Endothelial cell (in vitro differentiated cells): Measurements from ENCODE around the gene FAM20C. TPM values are rescaled to one million over a fixed set of nuclear protein-coding genes. Genes with fewer than 3 reads are reported as not detected.

Experiments
- DNase-seq: peaks from one replicate; pipeline ENCODE4 v3.0.0; 2021; ENCODE audit warnings: low spot score
- H3K27ac Mint-ChIP-seq: one replicate; pipeline ENCODE4 v1.8.0; 2021; ENCODE audit warnings: mixed read lengths, inconsistent platforms; ENCODE audit not compliant: unreplicated experiment
- H3K27me3 Mint-ChIP-seq: one replicate; pipeline ENCODE4 v1.8.0; 2021; ENCODE audit warnings: mild to moderate bottlenecking, moderate library complexity, mixed read lengths, inconsistent platforms; ENCODE audit not compliant: unreplicated experiment
- H3K36me3 Mint-ChIP-seq: one replicate; pipeline ENCODE4 v1.8.0; 2021; ENCODE audit warnings: mild to moderate bottlenecking, low read depth, mixed read lengths, inconsistent platforms; ENCODE audit not compliant: unreplicated experiment
- H3K4me1 Mint-ChIP-seq: one replicate; pipeline ENCODE4 v1.8.0; 2021; ENCODE audit warnings: mild to moderate bottlenecking, mixed read lengths, inconsistent platforms; ENCODE audit not compliant: unreplicated experiment
- H3K4me3 Mint-ChIP-seq: one replicate; pipeline ENCODE4 v1.8.0; 2021; ENCODE audit warnings: mild to moderate bottlenecking, mixed read lengths, inconsistent platforms; ENCODE audit not compliant: unreplicated experiment
- H3K9me3 Mint-ChIP-seq: one replicate; pipeline ENCODE4 v1.8.0; 2021; ENCODE audit warnings: mixed read lengths, inconsistent platforms; ENCODE audit not compliant: unreplicated experiment
- total RNA-seq: library from RNA; stranded (reverse); fragmentation: NEBNext Ultra II Directional; extraction: Animal tissue kit (Norgen Biotek cat#: 25700); gene quantifications from one replicate; pipeline ENCODE4 v1.2.1, GENCODE V29; 2021; ENCODE audit not compliant: unreplicated experiment
- TF ChIP-seq, protein P1 (sequence below): fragments of 200-600 bp; sonication (generic); IDR thresholded peaks from one replicate; pipeline ENCODE4 v1.5.0; 2021; ENCODE audit warnings: antibody characterized with exemption; ENCODE audit not compliant: unreplicated experiment

FAM20C gene
- total RNA-seq, 1 donor from 2014 or later: 3.1 TPM

DNA sequence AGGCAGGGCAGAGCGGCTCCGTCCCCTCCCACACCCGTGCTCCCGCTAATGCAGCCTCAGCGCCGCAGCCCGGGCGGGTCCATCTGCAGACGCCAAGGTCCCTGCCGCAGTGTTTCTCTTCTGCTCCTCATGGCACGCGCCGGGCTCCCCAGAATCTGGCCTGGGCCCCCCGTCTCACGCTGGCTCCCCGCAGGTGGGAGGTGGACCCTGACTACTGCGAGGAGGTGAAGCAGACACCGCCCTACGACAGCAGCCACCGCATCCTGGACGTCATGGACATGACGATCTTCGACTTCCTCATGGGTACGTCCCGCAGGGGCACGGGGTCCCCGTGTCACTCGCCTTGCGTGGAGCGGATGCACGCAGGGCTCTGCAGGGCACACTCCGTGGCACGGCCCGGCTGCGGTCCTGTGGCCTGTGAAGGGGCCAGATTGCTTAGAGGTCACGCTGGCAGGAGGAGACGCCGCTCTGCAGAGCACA lies 64.1 kb downstream of the FAM20C start:
- Mint-ChIP-seq H3K4me1 (no peaks in the 10 kb centered on the region), H3K27me3 (peaks cover 5% of the 10 kb centered on the region), H3K36me3 (peaks cover 14% of the 10 kb centered on the region), H3K9me3 (peaks cover 10% of the 10 kb centered on the region), H3K27ac (no peak overlapping the region), H3K4me3 (no peak overlapping the region)
- TF ChIP-seq, protein P1, sequence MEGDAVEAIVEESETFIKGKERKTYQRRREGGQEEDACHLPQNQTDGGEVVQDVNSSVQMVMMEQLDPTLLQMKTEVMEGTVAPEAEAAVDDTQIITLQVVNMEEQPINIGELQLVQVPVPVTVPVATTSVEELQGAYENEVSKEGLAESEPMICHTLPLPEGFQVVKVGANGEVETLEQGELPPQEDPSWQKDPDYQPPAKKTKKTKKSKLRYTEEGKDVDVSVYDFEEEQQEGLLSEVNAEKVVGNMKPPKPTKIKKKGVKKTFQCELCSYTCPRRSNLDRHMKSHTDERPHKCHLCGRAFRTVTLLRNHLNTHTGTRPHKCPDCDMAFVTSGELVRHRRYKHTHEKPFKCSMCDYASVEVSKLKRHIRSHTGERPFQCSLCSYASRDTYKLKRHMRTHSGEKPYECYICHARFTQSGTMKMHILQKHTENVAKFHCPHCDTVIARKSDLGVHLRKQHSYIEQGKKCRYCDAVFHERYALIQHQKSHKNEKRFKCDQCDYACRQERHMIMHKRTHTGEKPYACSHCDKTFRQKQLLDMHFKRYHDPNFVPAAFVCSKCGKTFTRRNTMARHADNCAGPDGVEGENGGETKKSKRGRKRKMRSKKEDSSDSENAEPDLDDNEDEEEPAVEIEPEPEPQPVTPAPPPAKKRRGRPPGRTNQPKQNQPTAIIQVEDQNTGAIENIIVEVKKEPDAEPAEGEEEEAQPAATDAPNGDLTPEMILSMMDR: no peak
- no peak for DNase-seq

DNA sequence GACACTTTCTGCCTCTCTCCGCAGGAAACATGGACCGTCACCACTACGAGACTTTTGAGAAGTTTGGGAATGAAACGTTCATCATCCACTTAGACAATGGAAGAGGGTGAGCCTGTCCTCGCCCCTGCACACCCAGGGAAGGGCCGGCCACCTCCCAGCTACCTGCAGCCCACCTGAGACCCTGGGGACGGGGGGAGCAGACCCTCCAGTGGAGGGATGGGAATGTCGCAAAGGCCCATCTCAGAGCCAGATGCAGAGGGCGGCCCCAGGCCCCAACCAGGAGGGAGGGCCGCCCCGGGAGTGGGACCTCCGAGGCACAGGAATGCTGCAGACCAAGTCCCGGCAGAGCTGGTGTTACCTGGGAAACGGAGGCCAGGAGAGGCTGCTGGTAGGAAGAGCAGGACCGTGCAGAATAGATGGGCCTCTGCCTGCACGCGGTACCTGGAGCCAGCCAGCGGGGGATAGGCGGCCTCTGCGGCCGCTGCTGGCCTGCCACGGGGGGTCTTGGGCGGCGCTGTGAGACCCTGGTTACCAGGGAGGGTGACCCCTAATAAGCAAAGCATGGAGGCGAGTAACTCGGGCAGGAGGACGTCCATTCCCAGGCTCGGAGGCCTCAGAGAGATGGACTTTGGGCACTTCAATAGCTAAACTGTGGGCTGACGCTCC lies 64.7 kb downstream of the FAM20C start:
- Mint-ChIP-seq H3K27ac (no peak overlapping the region), H3K4me3 (no peak overlapping the region), H3K4me1 (no peaks in the 10 kb centered on the region), H3K9me3 (peaks cover 10% of the 10 kb centered on the region), H3K27me3 (peaks cover 11% of the 10 kb centered on the region), H3K36me3 (peaks cover 19% of the 10 kb centered on the region)
- TF ChIP-seq, protein P1: no peak
- DNase-seq: no peak

DNA sequence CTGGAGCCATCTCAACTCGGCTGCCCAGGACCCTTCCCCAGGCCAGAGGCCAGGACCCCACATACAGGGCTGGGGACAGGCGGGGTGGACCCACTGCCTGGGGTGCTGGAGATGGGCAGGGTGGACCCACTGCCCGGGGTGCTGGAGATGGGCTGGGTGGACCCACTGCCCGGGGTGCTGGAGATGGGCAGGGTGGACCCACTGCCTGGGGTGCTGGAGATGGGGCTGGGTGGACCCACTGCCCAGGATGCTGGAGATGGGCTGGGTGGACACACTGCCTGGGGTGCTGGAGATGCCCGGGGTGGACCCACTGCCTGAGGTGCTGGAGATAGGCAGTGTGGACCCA lies 65.2 kb downstream of the FAM20C start:
- Mint-ChIP-seq H3K27ac (no peak overlapping the region), H3K27me3 (peaks cover 16% of the 10 kb centered on the region), H3K4me3 (no peak overlapping the region), H3K9me3 (peaks cover 14% of the 10 kb centered on the region), H3K36me3 (peaks cover 24% of the 10 kb centered on the region), H3K4me1 (no peaks in the 10 kb centered on the region)
- TF ChIP-seq, protein P1: no peak
- DNase-seq: no peak

DNA sequence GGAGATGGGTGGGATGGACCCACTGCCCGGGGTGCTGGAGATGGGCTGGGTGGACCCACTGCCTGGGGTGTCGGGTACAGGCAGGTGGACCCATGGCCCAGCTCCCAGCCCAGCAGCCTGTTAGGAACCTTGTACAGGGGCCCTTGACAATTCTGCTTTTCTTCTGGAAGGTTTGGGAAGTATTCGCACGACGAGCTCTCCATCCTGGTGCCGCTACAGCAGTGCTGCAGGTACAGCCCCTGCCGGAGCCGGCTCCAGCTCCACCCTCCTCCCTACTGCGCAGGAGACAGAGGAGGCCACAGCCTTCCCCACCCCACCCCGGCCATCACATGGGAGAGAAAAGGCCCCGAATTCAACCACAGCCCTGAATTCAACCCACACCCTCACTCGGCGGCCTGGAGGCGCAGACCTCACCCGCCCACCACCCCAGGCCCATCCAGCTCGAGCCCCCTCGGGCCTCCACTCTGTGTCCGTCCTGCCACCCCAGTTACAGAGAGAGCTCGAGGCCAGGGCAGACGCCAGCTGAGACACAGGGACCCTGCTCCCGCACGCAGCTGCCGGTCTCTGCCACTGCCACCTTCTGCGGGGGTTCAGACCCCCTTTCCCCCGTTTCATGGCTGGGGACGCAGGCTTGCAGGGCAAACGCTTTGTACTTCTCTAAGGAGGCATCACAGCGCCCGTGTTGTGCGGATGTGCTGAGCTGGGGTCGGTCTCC lies 66.3 kb downstream of the FAM20C start:
- no peak for DNase-seq
- H3K4me3 Mint-ChIP-seq: no peak overlapping the region
- no peaks in the 10 kb centered on the region for H3K4me1 Mint-ChIP-seq
- H3K9me3 Mint-ChIP-seq: peaks cover 15% of the 10 kb centered on the region
- H3K27ac Mint-ChIP-seq: no peak overlapping the region
- TF ChIP-seq, protein P1: no peak
- peaks cover 17% of the 10 kb centered on the region for H3K27me3 Mint-ChIP-seq
- peaks cover 25% of the 10 kb centered on the region for H3K36me3 Mint-ChIP-seq

DNA sequence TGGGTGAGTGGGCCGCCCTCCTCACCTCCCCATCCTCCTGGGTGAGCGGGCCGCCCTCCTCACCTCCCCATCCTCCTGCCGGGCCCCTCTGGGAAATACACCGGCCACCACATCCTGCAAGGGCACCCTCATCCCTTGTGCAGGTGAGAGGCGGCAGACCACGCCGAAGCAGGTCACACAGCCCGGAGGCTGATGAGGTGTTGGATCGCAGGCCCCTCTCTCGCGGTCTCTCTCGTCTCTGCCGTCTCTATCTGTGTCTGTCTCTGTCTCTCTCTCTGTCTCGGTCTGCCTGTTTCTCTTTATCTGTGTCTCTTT lies 66.8 kb downstream of the FAM20C start:
- TF ChIP-seq, protein P1: no peak
- H3K36me3 Mint-ChIP-seq: peaks cover 25% of the 10 kb centered on the region
- DNase-seq: no peak
- peaks cover 20% of the 10 kb centered on the region for H3K27me3 Mint-ChIP-seq
- peaks cover 15% of the 10 kb centered on the region for H3K9me3 Mint-ChIP-seq
- H3K4me3 Mint-ChIP-seq: peak overlapping the region; percentile 88
- peak overlapping the region; percentile 71 for H3K27ac Mint-ChIP-seq
- H3K4me1 Mint-ChIP-seq: no peaks in the 10 kb centered on the region
